ENCODE data around the gene MTCL3.

DNA sequence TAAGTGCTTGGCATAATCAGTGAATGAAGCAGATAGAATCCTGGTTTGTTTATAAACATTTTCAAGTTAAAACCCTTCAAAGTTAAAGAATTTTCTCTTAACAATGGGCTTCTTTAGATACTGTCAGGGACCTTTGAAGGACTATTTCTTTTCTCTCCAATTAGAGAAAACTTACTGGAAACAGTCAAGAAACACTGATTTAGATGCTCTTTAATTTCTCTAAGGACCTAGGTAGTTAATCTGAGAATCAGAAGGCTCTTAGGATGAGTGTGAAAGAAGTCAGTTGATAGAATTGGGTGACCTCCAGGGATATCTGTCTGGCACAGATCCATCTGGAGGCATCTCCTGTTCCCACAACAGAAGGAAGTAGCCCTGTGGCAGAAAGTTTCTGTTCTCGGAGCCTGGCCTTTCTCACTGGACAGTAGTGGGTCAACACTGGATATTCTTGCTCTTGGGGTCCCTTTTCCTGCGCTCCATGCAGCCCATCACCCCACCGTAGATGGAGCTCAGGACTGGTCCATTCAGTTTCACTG is 82.5 kb downstream of the MTCL3 start:
- TF ChIP-seq CTCF (IDR thresholded peaks at IDR 0.05; ENCODE audit: low read depth, low read length, poor library complexity, severe bottlenecking) (no peak), EZH2phosphoT487 (IDR thresholded peaks at IDR 0.05; ENCODE audit: borderline replicate concordance, low read length) (no peak)

Data from DOHH2 (cell line).